HG02798 (cell line): ENCODE data around the gene LAGE3.

Experiments used
- ATAC-seq: cut with Tn5 transposase; IDR thresholded peaks from one replicate; pipeline ENCODE4 v1.9.1; 2021; ENCODE audit warnings: mild to moderate bottlenecking; ENCODE audit not compliant: unreplicated experiment, poor library complexity

The LAGE3 gene

GRCh38 chrX:154481911-154482601, 3.0 kb upstream of the LAGE3 start:
- no peak for ATAC-seq

- no peak for ATAC-seq
These were observed 2.1 kb upstream of the LAGE3 start for GRCh38 chrX:154481195-154481594.

GRCh38 chrX:154477891-154478477, 1.1 kb downstream of the LAGE3 start:
- no peak for ATAC-seq

GRCh38 chrX:154476821-154477220, 2.3 kb downstream of the LAGE3 start:
- ATAC-seq, result no peak

- no peak for ATAC-seq
These were observed 5.4 kb downstream of the LAGE3 start for GRCh38 chrX:154473683-154474082.

- no peak for ATAC-seq
These were observed 6.1 kb downstream of the LAGE3 start for GRCh38 chrX:154472685-154473632.

GRCh38 chrX:154471839-154472684, 7.0 kb downstream of the LAGE3 start:
- no peak for ATAC-seq

GRCh38 chrX:154470914-154471568, 8.0 kb downstream of the LAGE3 start:
- ATAC-seq, result no peak

GRCh38 chrX:154470434-154470833, 8.6 kb downstream of the LAGE3 start:
- no peak for ATAC-seq

GRCh38 chrX:154469880-154470279, 9.2 kb downstream of the LAGE3 start:
- ATAC-seq, result no peak

GRCh38 chrX:154469114-154469513, 10.0 kb downstream of the LAGE3 start:
- no peak for ATAC-seq

GRCh38 chrX:154468217-154468616, 10.9 kb downstream of the LAGE3 start:
- ATAC-seq, result no peak

GRCh38 chrX:154467556-154467955, 11.5 kb downstream of the LAGE3 start:
- no peak for ATAC-seq

- ATAC-seq, result no peak
These were observed 12.2 kb downstream of the LAGE3 start for GRCh38 chrX:154466907-154467306.

GRCh38 chrX:154466036-154466435, 13.0 kb downstream of the LAGE3 start:
- no peak for ATAC-seq

- ATAC-seq, result no peak
These were observed 13.5 kb downstream of the LAGE3 start for GRCh38 chrX:154465601-154466000.

- ATAC-seq, result no peak
These were observed 14.2 kb downstream of the LAGE3 start for GRCh38 chrX:154464806-154465365.

- no peak for ATAC-seq
These were observed 15.4 kb downstream of the LAGE3 start for GRCh38 chrX:154463611-154464220.

GRCh38 chrX:154462396-154462795, 16.7 kb downstream of the LAGE3 start:
- ATAC-seq, result no peak
